K562 (cell line): ENCODE measurements around the gene SERPINE2. TPM values are rescaled to one million over a fixed set of nuclear protein-coding genes. Genes with fewer than 3 reads are reported as not detected.

Experiments
- CBX5 ChIP-seq: IDR thresholded peaks from 2 replicates; pipeline ENCODE4 v1.6.1; 2014; ENCODE audit warnings: low read depth, borderline replicate concordance
- CHD2 ChIP-seq: IDR thresholded peaks from 2 replicates; pipeline ENCODE4 v1.6.1; 2011; ENCODE audit warnings: low read depth, low read length
- COPS2 ChIP-seq: fragments of 450-650 bp; conservative IDR thresholded peaks from 2 replicates; pipeline ENCODE4 v1.6.1; 2016; ENCODE audit warnings: mild to moderate bottlenecking, moderate library complexity
- HCFC1 ChIP-seq: IDR thresholded peaks from 2 replicates; pipeline ENCODE4 v1.6.1; 2012; ENCODE audit warnings: low read depth, low read length, improper control_type of control experiment
- ILF3 ChIP-seq: fragments of 450-650 bp; IDR thresholded peaks from 2 replicates; pipeline ENCODE4 v1.6.1; 2018; ENCODE audit warnings: antibody characterized with exemption, mild to moderate bottlenecking, moderate library complexity, borderline replicate concordance
- KLF6 ChIP-seq: fragments of 250-450 bp; sonication (Bioruptor Pico); IDR thresholded peaks from 2 replicates; pipeline ENCODE4 v1.4.0; 2020; ENCODE audit warnings: mild to moderate bottlenecking, moderate library complexity, borderline replicate concordance
- POLR2AphosphoS5 ChIP-seq: IDR thresholded peaks from 2 replicates; pipeline ENCODE4 v1.6.1; 2011; ENCODE audit warnings: mild to moderate bottlenecking, low read depth, low read length, moderate library complexity; ENCODE audit not compliant: control insufficient read depth, insufficient read depth
- PRPF4 ChIP-seq: fragments of 200-400 bp; formaldehyde crosslinking; IDR thresholded peaks from one replicate; pipeline ENCODE4 v1.6.1; 2017; ENCODE audit warnings: low read length, low read depth, mild to moderate bottlenecking; ENCODE audit not compliant: insufficient read depth, poor library complexity, severe bottlenecking
- SNIP1 ChIP-seq: fragments of 450-650 bp; IDR thresholded peaks from 2 replicates; pipeline ENCODE4 v1.7.1; 2017; ENCODE audit warnings: low read depth, mild to moderate bottlenecking
- STAT6 ChIP-seq: sonication (generic); formaldehyde crosslinking; IDR thresholded peaks from 2 replicates; pipeline ENCODE4 v1.8.1; 2023; ENCODE audit warnings: mild to moderate bottlenecking, missing genetic modification reagents
- TAL1 ChIP-seq: fragments of 450-650 bp; IDR thresholded peaks from 2 replicates; pipeline ENCODE4 v1.6.1; 2016; ENCODE audit warnings: mild to moderate bottlenecking
- TCFL5 ChIP-seq: fragments of 250-450 bp; sonication (Bioruptor Pico); conservative IDR thresholded peaks from 2 replicates; pipeline ENCODE4 v1.6.1; 2021; ENCODE audit warnings: mild to moderate bottlenecking, moderate library complexity, matching md5 sums
- UBTF ChIP-seq, 2 experiments: IDR thresholded peaks; 2 replicates each; pipeline ENCODE4 v1.6.1; 2012; ENCODE audit warnings: improper control_type of control experiment in 2 of 2, low read depth in 2 of 2, low read length in 2 of 2, borderline replicate concordance in 1 of 2
- XRCC4 ChIP-seq: IDR thresholded peaks from one replicate; pipeline ENCODE4 v1.6.1; 2011; ENCODE audit not compliant: insufficient read depth, insufficient read length; ENCODE audit errors: extremely low read depth
- ZFPM2 ChIP-seq: fragments of 250-450 bp; sonication (Bioruptor Pico); IDR thresholded peaks from 2 replicates; pipeline ENCODE4 v1.5.1; 2022; ENCODE audit warnings: mild to moderate bottlenecking
- ZNF695 ChIP-seq: fragments of 450-650 bp; formaldehyde crosslinking; IDR thresholded peaks from 2 replicates; pipeline ENCODE4 v1.4.0; 2020; ENCODE audit warnings: mild to moderate bottlenecking, moderate library complexity
- ZSCAN32 ChIP-seq: fragments of 450-650 bp; formaldehyde crosslinking; IDR thresholded peaks from 2 replicates; pipeline ENCODE4 v1.4.0; 2020; ENCODE audit warnings: mild to moderate bottlenecking, moderate library complexity
- polyA plus RNA-seq, 8 experiments: library from polyadenylated mRNA; depleted of rRNA in 4 of 8; stranded (reverse) in 5 of 8; unstranded in 3 of 8; fragments of >200 nt; fragmentation: Nextera tagmentation in 2 of 8; fragmentation: Illumina TruSeq in 1 of 8; extraction: Ambion mirVana in 2 of 8; extraction: Trizol in 1 of 8; gene quantifications; 2 replicates each; pipeline versions ENCODE4 v1.2.1 to v1.2.3, GENCODE V29; 2011 to 2014; ENCODE audit warnings: inconsistent platforms in 1 of 8, missing spikeins in 1 of 8
- total RNA-seq, 7 experiments: library from RNA; depleted of rRNA in 6 of 7; stranded (reverse); fragments of >200 nt in 6 of 7; fragmentation: Illumina TruSeq in 2 of 7; extraction: Trizol in 2 of 7; gene quantifications; 2 replicates each; pipeline versions ENCODE4 v1.2.1 to v1.2.3, GENCODE V29; 2011 to 2021; ENCODE audit warnings: low replicate concordance in 1 of 7

The SERPINE2 gene
- total and polyA plus RNA-seq, 9 of the 15 experiments (the other 6 are each of a cell fraction or from before 2014, with no cell fraction given) = 0.03 to 0.16 (median 0.13) TPM; not detected in 6

DNA sequence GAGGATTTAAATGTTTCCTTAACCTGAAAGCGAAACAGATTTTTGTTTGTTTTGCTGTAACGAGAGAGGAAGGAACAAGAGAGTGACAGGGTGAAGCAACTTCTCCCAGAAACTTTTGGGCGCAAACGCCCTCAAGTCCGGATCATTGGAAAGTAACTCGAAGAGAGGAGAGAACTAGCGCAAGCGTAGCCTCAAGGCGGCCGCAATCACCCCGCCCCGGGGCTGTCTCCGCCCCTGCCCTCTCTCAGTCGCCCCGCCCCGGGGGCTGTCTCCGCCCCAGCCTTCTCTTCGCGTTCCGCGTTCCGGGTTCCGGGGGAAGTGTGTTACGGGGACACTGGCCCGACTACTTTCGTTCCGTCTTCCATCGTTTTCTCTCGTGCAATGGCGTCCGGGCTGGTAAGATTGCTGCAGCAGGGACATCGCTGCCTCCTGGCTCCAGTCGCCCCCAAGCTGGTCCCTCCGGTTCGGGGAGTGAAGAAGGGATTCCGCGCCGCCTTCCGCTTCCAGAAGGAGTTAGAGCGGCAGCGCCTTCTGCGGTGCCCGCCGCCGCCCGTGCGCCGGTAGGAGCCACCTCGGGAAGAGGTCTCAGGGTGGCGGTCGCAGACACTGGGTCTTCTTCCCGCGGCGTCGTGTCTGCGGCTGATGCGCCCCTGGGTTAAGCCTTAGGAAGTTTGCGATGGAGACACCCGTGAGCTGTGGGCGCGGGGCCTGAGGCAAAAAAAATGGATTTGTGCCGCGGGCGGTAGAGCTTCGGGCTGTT lies 81.8 kb downstream of the SERPINE2 start, which contains the start of gene MRPL44 (continued):
- TF ChIP-seq UBTF (IDR thresholded peaks at IDR 0.05; ENCODE audit: borderline replicate concordance in 1 of 2, low read depth in 2 of 2, low read length in 2 of 2) (peak in 1 of 2 experiments; percentile 82; a peak in 3 of 4 replicates), CHD2 (no peak), TCFL5 (no peak), ZNF695 (no peak), PRPF4 (no peak), ILF3 (no peak), ZFPM2 (CRISPR knock-in tag) (no peak), XRCC4 (no peak), COPS2 (no peak), HCFC1 (peak; percentile 87), KLF6 (CRISPR knock-in tag) (no peak; the same call in 1 of the 2 replicates), STAT6 (CRISPR knock-in tag) (no peak), SNIP1 (no peak), ZSCAN32 (CRISPR knock-in tag) (no peak), POLR2AphosphoS5 (peak; percentile 79), CBX5 (peak; percentile 53; the same call in 1 of the 2 replicates), TAL1 (no peak)
